K562 (cell line): ENCODE data around the gene ZBTB20. TPM values are rescaled to one million over a fixed set of nuclear protein-coding genes. Genes with fewer than 3 reads are reported as not detected.

Source experiments
- ATAC-seq: fragments of 200-7000 bp; cut with Tn5 transposase; 3 replicates; pipeline ENCODE4 v1.9.1; 2020; ENCODE audit warnings: moderate library complexity
- BruUV-seq: library from RNA; stranded (reverse); fragments of 400-500 nt; replicated peaks from 2 replicates; lab custom pipeline; 2021; lab: Mats Ljungman, UMichigan
- CTCF ChIA-PET: fragments of 300-600 bp; formaldehyde crosslinking; extraction: SDS; loops from one replicate; lab custom pipeline; 2021; ENCODE audit warnings: low intra/inter-chr PET ratio; lab: Yijun Ruan, JAX
- POLR2A ChIA-PET: fragments of 300-600, 350-650 bp; sonication (Branson Sonifier 250); formaldehyde crosslinking; extraction: SDS; loops from one replicate; lab custom pipeline; 2021; ENCODE audit warnings: antibody characterized with exemption, inconsistent platforms; lab: Yijun Ruan, JAX
- DNase-seq, 4 experiments: peaks; one replicate each; pipeline versions ENCODE4 v3.0.0 to v3.0.0-alpha.2; 2011 to 2018; ENCODE audit warnings: low spot score in 3 of 4, mixed read lengths in 3 of 4; ENCODE audit errors: extremely low read depth in 1 of 4
- FAIRE-seq: peaks from 2 replicates; lab custom pipeline; 2011; peaks lifted over from hg19 to GRCh38; lab: Jason Lieb, UNC
- H2AFZ ChIP-seq: 2 replicates; pipeline ENCODE4 v1.6.0; 2011; ENCODE audit warnings: low read depth, low read length, control low read depth, inconsistent platforms
- H3K27ac ChIP-seq: fragments of 200-600 bp; 3 replicates; pipeline ENCODE4 v1.8.0; 2011; ENCODE audit warnings: low read depth, mild to moderate bottlenecking, control low read depth, inconsistent platforms, low read length, moderate library complexity, mixed read lengths; ENCODE audit errors: extremely low read depth
- H3K27me3 ChIP-seq, 2 experiments: fragments of 300-600 bp in 1 of 2; 2 replicates in 1 of 2; 3 replicates in 1 of 2; pipeline versions ENCODE4 v1.6.0 to v1.8.0; 2011; ENCODE audit warnings: inconsistent platforms in 2 of 2, low read length in 2 of 2, mild to moderate bottlenecking in 1 of 2, mixed read lengths in 1 of 2, moderate library complexity in 1 of 2; ENCODE audit not compliant: control insufficient read depth in 2 of 2, insufficient read depth in 2 of 2
- H3K36me3 ChIP-seq: fragments of 300-600 bp; 3 replicates; pipeline ENCODE4 v1.8.0; 2011; ENCODE audit warnings: mild to moderate bottlenecking, low read length, inconsistent platforms; ENCODE audit not compliant: control insufficient read depth, insufficient read depth
- H3K4me1 ChIP-seq, 2 experiments: fragments of 200-600 bp in 1 of 2; replicated peaks in 1 of 2; 2 replicates in 1 of 2; 3 replicates in 1 of 2; pipeline versions ENCODE4 v1.5.1 to v1.8.0; 2011; ENCODE audit warnings: inconsistent platforms in 2 of 2, low read length in 2 of 2, mild to moderate bottlenecking in 1 of 2, mixed read lengths in 1 of 2, moderate library complexity in 1 of 2; ENCODE audit not compliant: control insufficient read depth in 2 of 2, insufficient read depth in 2 of 2
- H3K4me2 ChIP-seq: 2 replicates; pipeline ENCODE4 v1.6.1; 2011; ENCODE audit warnings: low read length, control low read depth, inconsistent platforms, mixed read lengths; ENCODE audit not compliant: insufficient read depth
- H3K4me3 ChIP-seq: fragments of 200-600 bp; sonication (generic), shearing (Covaris generic); 2 replicates; pipeline ENCODE4 v1.5.1; 2016; ENCODE audit warnings: control low read depth, inconsistent platforms
- H3K79me2 ChIP-seq: fragments of 200-600 bp; 3 replicates; pipeline ENCODE4 v1.8.0; 2011; ENCODE audit warnings: low read length, inconsistent platforms; ENCODE audit not compliant: control insufficient read depth, insufficient read depth
- H3K9ac ChIP-seq, 2 experiments: 2 replicates each; pipeline versions ENCODE4 v1.6.0 to v1.6.1; 2011; ENCODE audit warnings: low read depth in 2 of 2, low read length in 2 of 2, control low read depth in 1 of 2, inconsistent platforms in 1 of 2, mild to moderate bottlenecking in 1 of 2, mixed read lengths in 1 of 2; ENCODE audit not compliant: insufficient read depth in 1 of 2
- H3K9me1 ChIP-seq: one replicate; pipeline ENCODE4 v1.6.0; 2011; ENCODE audit warnings: inconsistent platforms, mild to moderate bottlenecking, low read length, moderate library complexity; ENCODE audit not compliant: control insufficient read depth, insufficient read depth
- H3K9me3 ChIP-seq: replicated peaks from 2 replicates; pipeline ENCODE4 v1.5.1; 2011; ENCODE audit warnings: low read depth, low read length, inconsistent platforms; ENCODE audit not compliant: control insufficient read depth, insufficient read depth
- H4K20me1 ChIP-seq: replicated peaks from 2 replicates; pipeline ENCODE4 v1.6.1; 2011; ENCODE audit warnings: low read length, inconsistent platforms, mixed read lengths; ENCODE audit not compliant: control insufficient read depth, insufficient read depth
- FOS ChIP-seq: IDR thresholded peaks from 3 replicates; pipeline ENCODE4 v1.6.1; 2011; ENCODE audit not compliant: insufficient read length; ENCODE audit errors: extremely low read depth
- ILF3 ChIP-seq: fragments of 450-650 bp; IDR thresholded peaks from 2 replicates; pipeline ENCODE4 v1.6.1; 2018; ENCODE audit warnings: antibody characterized with exemption, mild to moderate bottlenecking, moderate library complexity, borderline replicate concordance
- NR2C1 ChIP-seq, 2 experiments: fragments of 450-650 bp; IDR thresholded peaks; 2 replicates each; pipeline ENCODE4 v1.6.1; 2017; ENCODE audit warnings: mild to moderate bottlenecking in 2 of 2, antibody characterized with exemption in 1 of 2, inconsistent platforms in 1 of 2, missing compliant biosample characterization in 1 of 2, missing genetic modification characterization in 1 of 2
- PHTF2 ChIP-seq: fragments of 250-450 bp; sonication (Bioruptor Pico); IDR thresholded peaks from 2 replicates; pipeline ENCODE4 v1.5.0; 2021; ENCODE audit warnings: mild to moderate bottlenecking
- ZNF717 ChIP-seq: fragments of 250-450 bp; sonication (Bioruptor Pico); IDR thresholded peaks from 2 replicates; pipeline ENCODE4 v1.5.0; 2021
- WGBS: fragments of 100-300 bp; shearing (Covaris generic); methylation state at CpG from one replicate; pipeline ENCODE4 v1.1.6; 2016; ENCODE audit warnings: low coverage, mixed read lengths; ENCODE audit not compliant: insufficient coverage; ENCODE audit errors: missing lambda C conversion rate; 5-methylcytosine and 5-hydroxymethylcytosine counted together
- in situ Hi-C: fragments of 300-500 bp; cut with MboI; formaldehyde crosslinking; loops from 4 replicates; pipeline ENCODE4 v1.15.0; 2018; ENCODE audit warnings: inconsistent platforms, mixed read lengths
- intact Hi-C: fragments of 100-400 bp; cut with micrococcal nuclease; formaldehyde crosslinking; loops from 2 replicates; pipeline ENCODE4 v1.14.2; 2022
- polyA plus RNA-seq, 8 experiments: library from polyadenylated mRNA; depleted of rRNA in 4 of 8; stranded (reverse) in 5 of 8; unstranded in 3 of 8; fragments of >200 nt; fragmentation: Nextera tagmentation in 2 of 8; fragmentation: Illumina TruSeq in 1 of 8; extraction: Ambion mirVana in 2 of 8; extraction: Trizol in 1 of 8; gene quantifications; 2 replicates each; pipeline versions ENCODE4 v1.2.1 to v1.2.3, GENCODE V29; 2011 to 2014; ENCODE audit warnings: inconsistent platforms in 1 of 8, missing spikeins in 1 of 8
- total RNA-seq, 7 experiments: library from RNA; depleted of rRNA in 6 of 7; stranded (reverse); fragments of >200 nt in 6 of 7; fragmentation: Illumina TruSeq in 2 of 7; extraction: Trizol in 2 of 7; gene quantifications; 2 replicates each; pipeline versions ENCODE4 v1.2.1 to v1.2.3, GENCODE V29; 2011 to 2021; ENCODE audit warnings: low replicate concordance in 1 of 7
- TF ChIP-seq, protein P1 (sequence below): fragments of 450-650 bp; IDR thresholded peaks from 2 replicates; pipeline ENCODE4 v1.7.0; 2016; ENCODE audit warnings: borderline replicate concordance
- TF ChIP-seq, protein P2 (sequence below), 2 experiments: IDR thresholded peaks in 1 of 2; conservative IDR thresholded peaks in 1 of 2; 2 replicates each; pipeline ENCODE4 v1.6.1; 2016; ENCODE audit warnings: low read depth in 2 of 2, mild to moderate bottlenecking in 1 of 2, missing compliant biosample characterization in 1 of 2, missing genetic modification characterization in 1 of 2, moderate library complexity in 1 of 2

The ZBTB20 gene
- total and polyA plus RNA-seq, 9 of the 15 experiments (the other 6 are each of a cell fraction or from before 2014, with no cell fraction given): 0.17 to 1.7 (median 0.45) TPM

DNA sequence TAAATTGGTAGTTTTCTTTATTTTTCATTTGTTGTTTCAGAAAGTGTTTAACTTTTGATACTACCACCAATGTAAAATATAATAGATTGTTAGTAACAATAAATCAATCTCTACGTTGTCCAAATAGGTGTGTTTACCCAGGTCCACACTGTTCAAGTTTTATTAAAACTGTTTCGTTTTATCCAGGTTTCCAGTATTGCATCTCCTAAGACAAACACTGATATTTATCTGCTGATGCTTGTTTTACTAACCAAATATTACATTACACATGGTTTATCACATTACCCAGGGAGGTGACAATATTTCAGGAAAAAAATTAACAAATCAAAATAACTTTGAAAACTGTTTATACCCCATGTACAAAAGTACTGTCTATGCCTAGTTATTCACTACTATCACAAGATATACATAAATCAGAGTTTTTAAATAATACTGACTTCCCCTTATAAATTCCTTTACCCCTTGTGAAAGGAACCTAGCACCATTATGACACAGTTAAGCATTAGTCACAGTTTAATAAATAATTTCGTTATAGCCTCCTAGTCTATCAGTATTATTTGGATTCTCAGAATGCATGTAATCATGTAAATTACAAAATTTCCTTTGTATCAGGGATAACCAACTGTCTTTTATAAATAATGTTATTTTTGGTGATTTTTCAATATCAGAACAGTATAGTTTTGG is 205.3 kb downstream of the ZBTB20 start:
- ATAC-seq (no peak), FAIRE-seq (no peak), DNase-seq (no peak)
- Histone ChIP-seq H4K20me1 (no peaks in the 10 kb centered on the region), H3K4me1 (no peaks in the 10 kb centered on the region), H3K27me3 (no peaks in the 10 kb centered on the region), H3K79me2 (no peaks in the 10 kb centered on the region), H3K9me3 (no peaks in the 10 kb centered on the region), H3K9ac (no peak overlapping the region), H3K4me2 (no peak overlapping the region)
- in situ Hi-C loops: no loop called here
- TF ChIP-seq PHTF2 (CRISPR knock-in tag) (no peak), FOS (no peak), NR2C1 (IDR thresholded peaks at IDR 0.05) (no peak), NR2C1 (tag; IDR thresholded peaks at IDR 0.05) (no peak), ILF3 (no peak), ZNF717 (CRISPR knock-in tag) (no peak)
- TF ChIP-seq, protein P1, sequence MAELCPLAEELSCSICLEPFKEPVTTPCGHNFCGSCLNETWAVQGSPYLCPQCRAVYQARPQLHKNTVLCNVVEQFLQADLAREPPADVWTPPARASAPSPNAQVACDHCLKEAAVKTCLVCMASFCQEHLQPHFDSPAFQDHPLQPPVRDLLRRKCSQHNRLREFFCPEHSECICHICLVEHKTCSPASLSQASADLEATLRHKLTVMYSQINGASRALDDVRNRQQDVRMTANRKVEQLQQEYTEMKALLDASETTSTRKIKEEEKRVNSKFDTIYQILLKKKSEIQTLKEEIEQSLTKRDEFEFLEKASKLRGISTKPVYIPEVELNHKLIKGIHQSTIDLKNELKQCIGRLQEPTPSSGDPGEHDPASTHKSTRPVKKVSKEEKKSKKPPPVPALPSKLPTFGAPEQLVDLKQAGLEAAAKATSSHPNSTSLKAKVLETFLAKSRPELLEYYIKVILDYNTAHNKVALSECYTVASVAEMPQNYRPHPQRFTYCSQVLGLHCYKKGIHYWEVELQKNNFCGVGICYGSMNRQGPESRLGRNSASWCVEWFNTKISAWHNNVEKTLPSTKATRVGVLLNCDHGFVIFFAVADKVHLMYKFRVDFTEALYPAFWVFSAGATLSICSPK: no peak
- TF ChIP-seq, protein P2, sequence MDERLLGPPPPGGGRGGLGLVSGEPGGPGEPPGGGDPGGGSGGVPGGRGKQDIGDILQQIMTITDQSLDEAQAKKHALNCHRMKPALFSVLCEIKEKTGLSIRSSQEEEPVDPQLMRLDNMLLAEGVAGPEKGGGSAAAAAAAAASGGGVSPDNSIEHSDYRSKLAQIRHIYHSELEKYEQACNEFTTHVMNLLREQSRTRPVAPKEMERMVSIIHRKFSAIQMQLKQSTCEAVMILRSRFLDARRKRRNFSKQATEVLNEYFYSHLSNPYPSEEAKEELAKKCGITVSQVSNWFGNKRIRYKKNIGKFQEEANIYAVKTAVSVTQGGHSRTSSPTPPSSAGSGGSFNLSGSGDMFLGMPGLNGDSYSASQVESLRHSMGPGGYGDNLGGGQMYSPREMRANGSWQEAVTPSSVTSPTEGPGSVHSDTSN (CRISPR knock-in tag; IDR thresholded peaks at IDR 0.05; ENCODE audit: low read depth): no peak
- TF ChIP-seq, protein P2 (tag; conservative IDR thresholded peaks at IDR 0.05; ENCODE audit: low read depth): no peak
- TF ChIP-seq, all 486 proteins: peak for 0
- 17% methylated on average over 3 of the region's 3 CpGs for WGBS
- BruUV-seq: no TSS peak
- ChIA-PET CTCF (no interaction called here), POLR2A (no interaction called here)
- no peak overlapping the region for H3K4me3 ChIP-seq
- H3K9me1 ChIP-seq: no peaks in the 10 kb centered on the region
- H3K36me3 ChIP-seq: no peaks in the 10 kb centered on the region
- no peak overlapping the region for H3K27ac ChIP-seq
- intact Hi-C loops: no loop called here
- no peak overlapping the region for H2AFZ ChIP-seq
